ENCODE results near the gene G2E3. TPM values are rescaled to one million over a fixed set of nuclear protein-coding genes. Genes with fewer than 3 reads are reported as not detected.
"Not testable (repeated sequence)": the region's sequence is repeated elsewhere in the genome, so short reads cannot be mapped to it uniquely, and the experiment has no call there.

The G2E3 gene
- total RNA-seq, 1 donor from 2014 or later: 11.8 TPM

DNA sequence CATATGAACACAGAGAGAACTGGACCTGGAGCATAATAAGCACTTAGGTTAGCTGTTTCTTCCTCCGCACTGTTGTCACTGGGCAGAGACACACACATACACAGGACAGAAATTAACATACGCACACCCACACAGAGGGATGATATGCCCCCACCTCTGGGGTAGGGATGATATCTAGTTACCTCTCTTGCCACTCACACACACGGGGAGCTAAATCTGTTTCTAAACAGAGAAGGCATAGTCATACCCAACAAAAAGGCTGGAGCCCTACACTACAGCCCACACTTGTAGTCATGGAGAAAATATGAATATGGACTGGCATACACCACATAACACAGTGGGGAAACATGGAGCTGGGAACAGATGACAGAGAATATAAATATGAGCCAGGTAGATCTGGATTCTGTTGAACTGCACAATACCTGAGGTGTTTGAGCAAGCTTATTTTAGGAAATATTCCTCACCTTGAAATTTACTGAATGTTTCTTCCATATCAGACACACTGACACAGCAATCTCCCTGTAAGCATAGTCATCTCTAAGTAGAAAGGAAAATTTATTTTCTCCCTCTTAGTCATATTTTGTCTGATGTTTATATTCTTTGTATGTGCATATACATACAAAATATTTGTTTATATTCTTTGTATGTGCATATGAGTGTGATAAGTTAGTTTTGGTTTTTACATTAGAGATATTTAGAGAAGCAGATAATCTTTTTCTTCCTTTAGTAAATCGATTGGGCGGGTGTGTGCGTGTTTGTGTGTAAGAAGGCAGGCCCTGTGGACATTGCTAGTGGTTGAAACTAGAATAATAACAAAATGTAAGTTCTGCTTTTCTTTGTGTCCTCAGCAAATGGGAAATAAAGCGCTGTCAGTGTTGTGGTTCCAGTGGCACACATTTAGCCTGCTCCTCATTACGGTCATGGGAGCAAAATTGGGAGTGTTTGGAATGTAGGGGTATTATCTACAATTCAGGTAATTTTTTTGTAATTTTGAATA lies 42.3 kb downstream of the G2E3 start:
- FAIRE-seq (no peak), DNase-seq (ENCODE audit: low read depth) (no peak)
- TF ChIP-seq, protein P1, sequence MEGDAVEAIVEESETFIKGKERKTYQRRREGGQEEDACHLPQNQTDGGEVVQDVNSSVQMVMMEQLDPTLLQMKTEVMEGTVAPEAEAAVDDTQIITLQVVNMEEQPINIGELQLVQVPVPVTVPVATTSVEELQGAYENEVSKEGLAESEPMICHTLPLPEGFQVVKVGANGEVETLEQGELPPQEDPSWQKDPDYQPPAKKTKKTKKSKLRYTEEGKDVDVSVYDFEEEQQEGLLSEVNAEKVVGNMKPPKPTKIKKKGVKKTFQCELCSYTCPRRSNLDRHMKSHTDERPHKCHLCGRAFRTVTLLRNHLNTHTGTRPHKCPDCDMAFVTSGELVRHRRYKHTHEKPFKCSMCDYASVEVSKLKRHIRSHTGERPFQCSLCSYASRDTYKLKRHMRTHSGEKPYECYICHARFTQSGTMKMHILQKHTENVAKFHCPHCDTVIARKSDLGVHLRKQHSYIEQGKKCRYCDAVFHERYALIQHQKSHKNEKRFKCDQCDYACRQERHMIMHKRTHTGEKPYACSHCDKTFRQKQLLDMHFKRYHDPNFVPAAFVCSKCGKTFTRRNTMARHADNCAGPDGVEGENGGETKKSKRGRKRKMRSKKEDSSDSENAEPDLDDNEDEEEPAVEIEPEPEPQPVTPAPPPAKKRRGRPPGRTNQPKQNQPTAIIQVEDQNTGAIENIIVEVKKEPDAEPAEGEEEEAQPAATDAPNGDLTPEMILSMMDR (IDR thresholded peaks at IDR 0.05; ENCODE audit: insufficient read depth, low read length, severe bottlenecking): no peak
- Histone ChIP-seq H3K4me3 (ENCODE audit: low read depth, low read length) (no peak overlapping the region), H3K27me3 (ENCODE audit: control insufficient read depth, insufficient read depth, low read length) (no peaks in the 10 kb centered on the region), H3K36me3 (ENCODE audit: control insufficient read depth, insufficient read depth, low read length) (peaks cover 7% of the 10 kb centered on the region)

DNA sequence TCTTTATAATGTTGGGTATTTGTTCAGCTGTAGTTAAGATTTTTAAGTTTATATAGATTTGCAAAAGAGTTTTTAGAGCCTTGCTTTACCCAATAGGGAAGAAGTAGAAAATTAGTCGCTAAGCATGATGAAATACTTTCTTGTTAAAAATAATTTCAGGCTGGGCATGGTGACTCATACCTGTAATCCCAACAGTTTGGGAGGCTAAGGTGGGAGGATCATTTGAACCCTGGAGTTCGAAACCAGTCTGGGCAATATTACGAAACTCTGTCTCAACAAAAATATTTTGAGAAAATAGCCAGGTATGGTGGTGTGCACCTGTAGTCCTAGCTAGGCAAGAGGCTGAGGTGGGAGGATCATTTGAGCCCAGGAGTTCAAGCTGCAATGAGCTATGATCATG lies 44.4 kb downstream of the G2E3 start:
- DNase-seq (ENCODE audit: low read depth): no peak
- H3K4me3 ChIP-seq (ENCODE audit: low read depth, low read length): no peak overlapping the region
- H3K36me3 ChIP-seq (ENCODE audit: control insufficient read depth, insufficient read depth, low read length): peaks cover 7% of the 10 kb centered on the region
- H3K27me3 ChIP-seq (ENCODE audit: control insufficient read depth, insufficient read depth, low read length): no peaks in the 10 kb centered on the region
- TF ChIP-seq, protein P1 (IDR thresholded peaks at IDR 0.05; ENCODE audit: insufficient read depth, low read length, severe bottlenecking): no peak
- no peak for FAIRE-seq

DNA sequence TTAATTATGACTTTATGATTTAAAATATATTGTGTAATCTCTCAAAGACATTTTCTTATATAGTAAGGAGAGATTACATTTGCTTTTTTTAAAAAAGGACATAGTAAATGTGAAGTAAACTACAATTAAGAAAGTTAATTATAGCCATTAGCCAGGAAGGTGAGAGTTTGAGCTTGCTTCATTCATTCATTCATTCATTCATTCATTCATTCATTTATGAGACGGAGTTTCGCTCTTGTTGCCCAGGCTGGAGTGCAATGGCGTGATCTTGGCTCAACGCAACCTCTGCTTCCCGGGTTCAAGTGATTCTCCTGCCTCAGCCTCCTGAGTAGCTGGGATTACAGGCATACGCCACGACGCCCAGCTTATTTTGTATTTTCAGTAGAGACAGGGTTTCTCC lies 45.7 kb downstream of the G2E3 start:
- H3K36me3 ChIP-seq (ENCODE audit: control insufficient read depth, insufficient read depth, low read length); H3K4me3 ChIP-seq (ENCODE audit: low read depth, low read length); H3K27me3 ChIP-seq (ENCODE audit: control insufficient read depth, insufficient read depth, low read length); FAIRE-seq; DNase-seq (ENCODE audit: low read depth): not testable (repeated sequence)

DNA sequence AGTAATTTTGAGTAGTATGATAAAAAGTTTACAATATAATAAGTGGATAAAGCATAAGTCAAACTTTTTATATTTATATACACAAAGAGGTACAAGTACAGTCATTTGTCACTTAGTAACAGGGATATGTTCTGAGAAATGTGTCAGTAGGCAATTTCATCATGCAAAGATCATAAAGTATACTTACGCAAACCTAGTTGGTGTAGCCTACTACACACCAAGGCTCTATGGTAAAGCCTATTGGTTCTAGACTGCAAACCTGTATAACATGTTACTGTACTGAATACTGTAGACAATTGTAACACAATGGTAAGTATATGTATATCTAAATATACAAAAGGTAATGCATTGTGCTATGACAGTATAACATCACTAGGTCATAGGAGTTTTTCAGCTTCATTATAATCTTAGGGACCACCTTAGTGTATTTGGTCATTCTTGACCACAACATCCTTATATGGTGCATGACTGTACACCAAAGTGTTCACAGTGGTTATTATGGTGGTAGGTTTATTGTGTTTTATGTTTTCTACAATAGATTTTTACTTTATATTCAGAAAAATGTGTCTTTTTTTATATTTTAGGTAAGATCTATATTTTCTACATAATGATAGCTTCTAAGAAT lies 48.3 kb downstream of the G2E3 start:
- H3K27me3 ChIP-seq (ENCODE audit: control insufficient read depth, insufficient read depth, low read length): no peaks in the 10 kb centered on the region
- DNase-seq (ENCODE audit: low read depth): no peak
- TF ChIP-seq, protein P1 (IDR thresholded peaks at IDR 0.05; ENCODE audit: insufficient read depth, low read length, severe bottlenecking): no peak
- H3K4me3 ChIP-seq (ENCODE audit: low read depth, low read length): no peak overlapping the region
- FAIRE-seq: no peak
- peaks cover 4% of the 10 kb centered on the region for H3K36me3 ChIP-seq (ENCODE audit: control insufficient read depth, insufficient read depth, low read length)

DNA sequence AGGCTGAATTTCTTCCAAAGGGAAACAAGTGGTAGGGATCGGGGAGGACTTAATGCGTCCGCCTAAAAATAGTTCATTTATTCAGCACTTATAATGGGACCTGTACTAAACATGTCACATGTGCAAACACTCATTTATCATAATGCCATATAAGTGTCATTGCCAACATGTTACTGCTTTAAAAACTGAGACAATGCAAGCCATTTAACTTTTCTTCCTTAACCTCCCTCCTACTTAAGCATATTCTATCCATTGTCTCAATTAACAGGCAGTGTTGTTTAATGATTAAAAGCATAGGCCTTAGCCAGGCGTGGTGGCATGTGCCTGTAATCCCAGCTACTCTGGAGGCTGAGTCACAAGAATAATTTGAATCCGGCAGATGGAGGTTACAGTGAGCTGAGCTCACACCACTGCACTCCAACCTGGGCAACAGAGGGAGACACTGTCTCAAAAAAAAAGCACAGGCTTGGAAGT lies 49.6 kb downstream of the G2E3 start:
- FAIRE-seq (no peak), DNase-seq (ENCODE audit: low read depth) (peak; percentile 61)
- TF ChIP-seq, protein P1 (IDR thresholded peaks at IDR 0.05; ENCODE audit: insufficient read depth, low read length, severe bottlenecking): peak; percentile 12
- H3K27me3 ChIP-seq (ENCODE audit: control insufficient read depth, insufficient read depth, low read length): no peaks in the 10 kb centered on the region
- no peak overlapping the region for H3K4me3 ChIP-seq (ENCODE audit: low read depth, low read length)
- peaks cover 2% of the 10 kb centered on the region for H3K36me3 ChIP-seq (ENCODE audit: control insufficient read depth, insufficient read depth, low read length)

DNA sequence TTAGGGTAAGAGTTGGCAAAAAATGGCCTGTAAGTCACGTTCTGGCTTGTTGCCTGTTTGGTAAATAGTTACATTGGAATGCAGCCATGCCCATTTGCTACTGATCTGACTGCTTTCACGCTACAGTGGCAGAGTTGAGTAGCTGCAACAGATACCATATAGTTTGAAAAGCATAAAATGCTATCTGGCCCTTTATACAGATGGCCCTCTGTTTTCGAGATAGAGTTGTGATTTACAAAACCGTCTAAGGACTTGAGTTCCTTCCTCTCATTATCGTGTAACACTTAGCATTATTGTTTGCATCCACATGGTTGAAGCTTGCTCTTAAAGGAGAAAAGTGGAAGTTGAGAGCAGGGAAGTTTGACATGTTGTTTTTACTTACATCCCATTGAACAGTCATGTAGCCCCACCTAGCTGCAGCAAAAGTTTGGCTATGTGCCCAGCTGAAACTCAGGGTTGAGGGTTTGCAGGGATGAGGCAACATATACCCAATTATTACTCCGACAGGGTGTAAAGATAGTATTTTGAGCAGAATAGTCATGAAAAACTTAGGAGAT lies 51.9 kb downstream of the G2E3 start:
- Histone ChIP-seq H3K36me3 (ENCODE audit: control insufficient read depth, insufficient read depth, low read length) (peaks cover 3% of the 10 kb centered on the region), H3K4me3 (ENCODE audit: low read depth, low read length) (no peak overlapping the region), H3K27me3 (ENCODE audit: control insufficient read depth, insufficient read depth, low read length) (no peaks in the 10 kb centered on the region)
- DNase-seq (ENCODE audit: low read depth) (peak; percentile 78), FAIRE-seq (peak; percentile 7)
- TF ChIP-seq, protein P1 (IDR thresholded peaks at IDR 0.05; ENCODE audit: insufficient read depth, low read length, severe bottlenecking): peak; percentile 25

Measured in bronchial epithelial cell (primary cell).